NCI-H1694 treated with DMSO at 0.1 percent for 48 hours (cell line): Measurements from ENCODE around the gene NFATC2.
"Not testable (repeated sequence)": the region's sequence is repeated elsewhere in the genome, so short reads cannot be mapped to it uniquely, and the experiment has no call there.

Experiments used
- DNase-seq: peaks from one replicate; lab custom pipeline; 2025; lab: John Stamatoyannopoulos, UW

Gene NFATC2

GRCh38 chr20:51494241-51495110 is 48.0 kb downstream of the NFATC2 start:
- no peak for DNase-seq

- DNase-seq: no peak
Measured at GRCh38 chr20:51493346-51493791, 49.1 kb downstream of the NFATC2 start.

- DNase-seq: no peak
Measured at GRCh38 chr20:51492167-51493092, 50.1 kb downstream of the NFATC2 start.

GRCh38 chr20:51491393-51491792 is 51.1 kb downstream of the NFATC2 start:
- no peak for DNase-seq

- no peak for DNase-seq
Measured at GRCh38 chr20:51490635-51491034, 51.9 kb downstream of the NFATC2 start.

GRCh38 chr20:51489611-51490010 is 52.9 kb downstream of the NFATC2 start:
- DNase-seq: no peak

GRCh38 chr20:51488331-51488730 is 54.2 kb downstream of the NFATC2 start:
- no peak for DNase-seq

- no peak for DNase-seq
Measured at GRCh38 chr20:51487565-51488268, 54.8 kb downstream of the NFATC2 start.

GRCh38 chr20:51487076-51487475 is 55.4 kb downstream of the NFATC2 start:
- no peak for DNase-seq

- no peak for DNase-seq
Measured at GRCh38 chr20:51486197-51487005, 56.1 kb downstream of the NFATC2 start.

GRCh38 chr20:51484831-51485230 is 57.7 kb downstream of the NFATC2 start:
- DNase-seq: no peak

- DNase-seq: no peak
Measured at GRCh38 chr20:51484141-51484815, 58.2 kb downstream of the NFATC2 start.

GRCh38 chr20:51482836-51483473 is 59.6 kb downstream of the NFATC2 start:
- DNase-seq: no peak

- no peak for DNase-seq
Measured at GRCh38 chr20:51481341-51481914, 61.1 kb downstream of the NFATC2 start.

GRCh38 chr20:51480507-51481270 is 61.8 kb downstream of the NFATC2 start:
- no peak for DNase-seq

- not testable (repeated sequence) for DNase-seq
Measured at GRCh38 chr20:51476106-51476505, 66.4 kb downstream of the NFATC2 start.

- no peak for DNase-seq
Measured at GRCh38 chr20:51473771-51474170, 68.7 kb downstream of the NFATC2 start.

- DNase-seq: no peak
Measured at GRCh38 chr20:51473256-51473655, 69.3 kb downstream of the NFATC2 start.

- DNase-seq: no peak
Measured at GRCh38 chr20:51470907-51471411, 71.6 kb downstream of the NFATC2 start.
